ENCODE data around the gene STAT5A.

- no peak for TF ChIP-seq EZH2phosphoT487 (IDR thresholded peaks at IDR 0.05; ENCODE audit: borderline replicate concordance, low read depth)
- no peak for TF ChIP-seq CTCF (IDR thresholded peaks at IDR 0.05)
- TF ChIP-seq TEAD4 (IDR thresholded peaks at IDR 0.05; ENCODE audit: borderline replicate concordance, insufficient read depth): no peak
- TF ChIP-seq FOXJ3 (CRISPR knock-in tag; IDR thresholded peaks at IDR 0.05): no peak
- peak; percentile 38; the same call in 1 of the 2 replicates for TF ChIP-seq MXI1 (IDR thresholded peaks at IDR 0.05; ENCODE audit: low read depth, low read length)
- TF ChIP-seq YY1 (IDR thresholded peaks at IDR 0.05; ENCODE audit: low read depth): no peak
- no peak for TF ChIP-seq POLR2AphosphoS5 (IDR thresholded peaks at IDR 0.05; ENCODE audit: low read depth, low read length)
- TF ChIP-seq USF1 (IDR thresholded peaks at IDR 0.05; ENCODE audit: borderline replicate concordance, low read depth): no peak
- TF ChIP-seq GABPA (IDR thresholded peaks at IDR 0.05; ENCODE audit: low read depth): no peak
- TF ChIP-seq ELF1 (IDR thresholded peaks at IDR 0.05): no peak
- no peak; the same call in 1 of the 2 replicates for TF ChIP-seq TAF1 (IDR thresholded peaks at IDR 0.05; ENCODE audit: borderline replicate concordance, low read depth, low read length)
- TF ChIP-seq SIN3A (IDR thresholded peaks at IDR 0.05; ENCODE audit: borderline replicate concordance, low read depth, low read length): no peak; the same call in 1 of the 2 replicates
- TF ChIP-seq REST (IDR thresholded peaks at IDR 0.05; ENCODE audit: low read depth, low read length): no peak
Observed at GRCh38 chr17:42275527-42276358, 12.6 kb upstream of the STAT5A start.
